HG02884 (cell line): ENCODE data around the gene PRMT7.

Experiments
- ATAC-seq: cut with Tn5 transposase; IDR thresholded peaks from one replicate; pipeline ENCODE4 v1.9.1; 2021; ENCODE audit warnings: mild to moderate bottlenecking, moderate library complexity; ENCODE audit not compliant: unreplicated experiment

Gene PRMT7

DNA sequence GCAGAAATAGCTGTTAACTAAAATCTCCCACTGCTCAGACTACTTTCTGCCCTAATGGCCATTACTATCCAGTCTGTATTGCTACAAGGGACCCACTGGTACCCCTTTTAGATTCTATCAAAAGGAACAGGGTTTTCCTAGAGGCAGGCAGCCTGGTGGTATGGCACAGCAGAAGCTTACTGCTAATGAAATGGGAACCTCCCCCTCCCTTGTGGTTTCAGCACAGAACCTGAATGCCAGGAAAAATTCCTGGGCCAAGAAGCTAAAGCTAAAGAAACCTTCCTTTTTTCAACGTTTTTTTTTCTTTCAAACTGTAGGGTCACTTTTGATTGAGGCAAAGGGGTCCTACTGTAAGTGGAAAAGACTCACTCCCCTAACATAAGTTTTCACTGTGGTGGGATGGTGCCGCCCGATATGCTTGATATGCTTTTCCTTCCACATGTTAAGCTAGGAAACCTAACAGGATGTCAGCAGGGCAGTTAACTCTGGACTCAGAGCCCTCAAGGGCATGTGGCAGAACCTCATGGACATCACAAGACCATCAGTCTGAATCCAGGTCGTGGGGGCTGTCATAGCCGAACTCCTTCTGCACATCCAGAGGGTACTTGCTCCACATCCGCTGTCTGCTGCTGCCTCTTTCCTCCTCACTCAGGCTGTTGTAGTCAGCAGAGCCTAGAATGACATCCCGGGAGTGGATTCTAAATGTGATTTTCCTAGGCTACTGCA is 9.9 kb upstream of the PRMT7 start:
- ATAC-seq, result no peak

DNA sequence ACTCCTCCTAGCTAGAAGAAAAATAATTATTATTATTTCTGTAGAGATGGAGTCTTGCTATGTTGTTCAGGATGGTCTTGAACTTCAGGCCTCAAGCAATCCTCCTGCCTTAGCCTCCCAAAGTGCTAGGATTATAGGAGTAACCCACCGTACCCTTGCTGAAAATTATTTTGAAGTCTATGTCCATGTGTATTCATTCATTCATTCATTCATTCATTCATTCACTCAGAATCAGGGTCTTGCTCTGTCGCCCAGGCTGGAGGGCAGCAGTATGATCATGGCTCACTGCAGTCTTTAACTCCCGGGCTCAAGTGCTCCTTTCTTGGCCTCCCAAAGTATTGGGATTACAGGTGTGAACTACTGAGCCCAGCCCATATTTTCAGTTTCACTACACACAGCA is 4.2 kb upstream of the PRMT7 start:
- ATAC-seq, result no peak

- ATAC-seq, result no peak
These were observed 1.0 kb upstream of the PRMT7 start for GRCh38 chr16:68309799-68310198.

- ATAC-seq, result no peak
These were observed 414 bp upstream of the PRMT7 start for GRCh38 chr16:68310437-68310773.

DNA sequence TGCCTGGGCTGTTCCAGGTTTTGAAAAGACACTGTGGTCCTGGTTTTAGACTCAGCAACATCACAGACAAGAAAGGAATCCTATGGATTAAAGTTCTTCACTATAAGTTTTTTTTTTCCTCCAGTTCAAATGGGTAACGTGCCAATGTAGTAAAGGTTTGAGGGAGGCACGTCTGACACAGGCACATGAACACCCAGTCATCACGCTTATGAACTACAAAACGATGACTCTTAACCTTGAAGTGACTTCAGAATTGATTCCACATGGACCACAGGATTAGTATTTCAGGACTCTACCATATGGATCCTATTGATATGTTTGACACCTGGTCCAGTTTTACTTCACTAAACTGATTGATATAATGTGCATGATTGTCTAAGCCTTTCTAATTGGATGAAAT is 2.3 kb downstream of the PRMT7 start:
- ATAC-seq, result no peak

GRCh38 chr16:68319185-68319908 is 8.5 kb downstream of the PRMT7 start:
- peak; percentile 50 for ATAC-seq

DNA sequence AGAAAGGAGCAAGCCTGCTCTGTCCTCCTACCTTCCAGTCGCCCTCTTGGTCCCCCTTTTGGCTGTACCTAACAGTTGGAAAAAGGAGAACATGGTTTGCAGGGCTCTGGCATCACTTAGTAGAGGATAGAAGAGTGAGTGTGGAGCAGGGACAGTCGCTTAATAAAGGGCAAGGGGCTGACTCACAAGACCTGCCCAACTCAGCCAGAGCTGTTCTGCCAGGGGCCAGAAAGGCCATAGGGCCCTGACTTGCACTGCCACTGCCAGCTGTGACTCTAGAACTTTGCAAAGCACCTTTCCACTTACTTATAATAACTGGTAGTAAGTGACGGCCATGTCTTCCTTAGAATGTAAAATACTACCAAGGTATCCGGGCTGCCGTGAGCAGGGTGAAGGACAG is 13.5 kb downstream of the PRMT7 start:
- ATAC-seq, result no peak

DNA sequence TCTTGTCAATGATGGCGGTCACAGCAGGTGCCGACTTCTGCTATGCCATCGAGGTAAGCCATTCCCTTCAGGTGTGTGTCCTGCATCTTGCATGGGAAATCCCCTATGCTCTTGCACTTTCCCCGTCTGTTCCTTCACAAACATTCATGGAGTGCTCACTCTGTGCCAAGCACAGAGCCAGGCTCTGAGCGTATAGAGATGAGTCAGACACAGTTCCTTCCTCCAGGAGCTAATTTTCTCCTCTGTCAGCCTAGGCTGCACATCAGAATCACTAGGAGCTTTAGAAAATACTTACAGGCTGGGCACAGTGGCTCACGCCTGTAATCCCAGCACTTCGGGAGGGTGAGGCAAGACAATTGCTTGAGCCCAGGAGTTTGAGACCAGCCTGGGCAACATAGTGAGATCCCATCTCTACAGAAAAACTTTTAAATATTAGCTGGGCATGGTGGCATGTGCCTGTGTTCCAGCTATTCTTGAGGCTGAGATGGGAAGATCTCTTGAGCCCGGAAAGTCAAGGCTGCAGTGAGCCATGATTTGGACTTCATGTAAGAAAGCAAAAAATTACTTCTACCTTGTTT is 14.1 kb downstream of the PRMT7 start:
- no peak for ATAC-seq

DNA sequence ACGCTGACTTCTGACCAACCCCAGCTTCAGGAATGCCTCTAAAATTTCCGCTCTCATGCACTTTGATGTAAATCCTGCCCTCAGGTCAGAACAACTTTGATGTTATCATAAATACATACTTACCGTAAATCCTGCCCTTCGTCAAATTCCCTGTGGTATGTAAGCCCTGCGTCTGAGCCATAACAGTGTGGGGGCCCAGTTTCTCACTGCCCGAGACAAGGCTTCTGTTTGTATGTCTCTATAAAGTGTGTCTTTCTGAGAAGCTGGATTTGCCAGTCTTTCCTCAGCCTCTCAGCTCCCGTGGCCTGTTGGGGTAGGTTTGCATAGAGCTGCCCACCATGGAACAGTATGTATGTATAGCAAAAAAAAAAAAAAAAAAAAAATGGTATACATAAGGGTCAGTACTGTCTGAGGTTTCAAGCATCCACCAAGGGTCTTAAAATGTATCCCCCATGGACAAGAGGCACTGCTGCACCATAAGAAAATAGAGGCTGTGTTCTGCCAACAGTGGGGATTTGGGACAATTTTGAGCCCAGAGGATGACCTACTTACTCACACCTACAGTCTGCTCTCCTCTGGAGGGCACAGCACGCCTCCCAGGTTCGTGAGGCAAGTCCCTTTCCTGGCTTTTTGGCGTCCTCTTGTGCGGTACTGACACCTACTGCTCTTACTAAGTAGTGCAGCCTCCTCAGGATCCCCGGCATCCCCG is 17.5 kb downstream of the PRMT7 start:
- ATAC-seq, result no peak

DNA sequence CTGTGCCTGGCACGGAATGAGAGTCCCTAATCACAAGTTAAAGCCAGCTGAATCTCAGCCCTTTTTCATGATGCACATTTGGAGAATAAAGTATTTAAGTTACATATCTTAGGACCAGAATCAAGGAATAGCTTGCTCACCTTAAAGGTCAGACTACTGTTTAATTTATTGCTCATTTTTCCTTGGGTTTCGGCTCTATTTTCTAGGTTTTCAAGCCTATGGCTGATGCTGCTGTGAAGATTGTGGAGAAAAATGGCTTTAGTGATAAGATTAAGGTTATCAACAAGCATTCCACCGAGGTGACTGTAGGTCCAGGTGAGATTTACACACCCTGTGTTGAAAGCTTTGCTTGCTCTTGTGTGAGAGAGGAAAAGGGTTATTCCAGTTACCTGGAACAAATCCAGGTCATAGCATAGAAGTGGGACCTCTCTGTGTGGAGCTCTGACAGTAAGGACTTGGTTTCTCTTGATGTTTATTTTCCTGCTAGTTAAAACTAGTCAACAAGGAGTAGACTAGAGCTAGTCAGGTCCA is 18.1 kb downstream of the PRMT7 start:
- ATAC-seq, result no peak

DNA sequence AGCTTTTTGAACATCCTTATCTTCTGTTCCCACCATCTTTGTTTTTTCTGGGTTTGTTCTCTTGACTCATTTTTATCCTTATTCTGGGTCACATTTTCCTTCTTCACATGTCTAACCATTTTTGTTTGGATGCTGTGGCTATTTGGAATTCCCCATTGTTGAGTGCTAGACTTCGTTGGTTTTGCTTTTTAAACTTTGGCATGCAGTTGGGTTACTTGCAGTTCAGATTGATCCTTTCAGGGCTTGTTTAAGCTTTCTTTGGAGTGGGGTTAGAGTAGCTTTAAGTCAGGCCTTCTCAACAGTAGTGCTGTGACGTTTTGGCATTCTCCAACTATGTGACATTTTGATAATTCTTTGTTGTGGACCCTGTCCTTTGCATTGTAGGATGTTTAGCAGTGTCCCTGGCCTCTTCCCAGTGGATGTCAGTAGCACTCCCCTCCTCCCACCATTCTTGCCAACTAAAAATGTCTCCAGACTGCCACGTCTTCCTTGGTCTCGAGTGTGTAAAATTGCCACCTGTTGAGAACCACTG is 21.1 kb downstream of the PRMT7 start:
- ATAC-seq, result no peak

DNA sequence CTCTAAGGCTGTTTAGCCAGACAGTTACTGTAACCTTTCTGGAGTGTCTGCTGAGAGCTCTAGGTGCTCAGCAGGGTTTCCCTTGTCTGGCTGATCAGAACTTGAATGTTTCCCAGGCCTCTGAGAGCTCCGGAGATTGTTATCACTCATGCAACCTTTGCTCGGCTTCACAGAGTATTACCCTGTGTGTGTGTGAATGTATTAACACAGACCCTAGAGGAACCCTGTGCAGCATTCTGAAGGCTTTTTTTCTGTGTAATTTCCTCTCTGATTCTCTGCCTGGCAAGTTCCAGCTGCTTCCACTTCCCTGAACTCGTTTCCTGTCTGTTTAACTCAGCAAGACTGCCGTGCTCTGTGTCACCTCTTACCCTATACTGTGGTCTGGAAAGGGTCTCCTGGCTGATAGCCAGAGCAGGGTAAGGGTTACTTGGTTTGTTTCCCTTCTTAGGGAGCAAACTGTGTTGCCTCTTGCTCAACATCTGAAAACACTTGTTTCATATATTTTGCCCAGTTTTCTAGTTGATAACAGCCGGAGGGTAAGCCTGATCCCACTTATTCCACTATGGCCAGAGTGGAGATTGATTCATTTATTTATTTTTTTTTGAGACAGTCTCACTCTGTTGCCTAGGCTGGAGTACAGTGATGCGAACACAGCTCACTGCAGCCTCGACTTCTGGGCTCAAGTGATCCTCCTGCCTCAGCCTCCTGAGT is 21.7 kb downstream of the PRMT7 start:
- no peak for ATAC-seq

GRCh38 chr16:68335175-68335574 is 24.4 kb downstream of the PRMT7 start:
- ATAC-seq, result no peak

DNA sequence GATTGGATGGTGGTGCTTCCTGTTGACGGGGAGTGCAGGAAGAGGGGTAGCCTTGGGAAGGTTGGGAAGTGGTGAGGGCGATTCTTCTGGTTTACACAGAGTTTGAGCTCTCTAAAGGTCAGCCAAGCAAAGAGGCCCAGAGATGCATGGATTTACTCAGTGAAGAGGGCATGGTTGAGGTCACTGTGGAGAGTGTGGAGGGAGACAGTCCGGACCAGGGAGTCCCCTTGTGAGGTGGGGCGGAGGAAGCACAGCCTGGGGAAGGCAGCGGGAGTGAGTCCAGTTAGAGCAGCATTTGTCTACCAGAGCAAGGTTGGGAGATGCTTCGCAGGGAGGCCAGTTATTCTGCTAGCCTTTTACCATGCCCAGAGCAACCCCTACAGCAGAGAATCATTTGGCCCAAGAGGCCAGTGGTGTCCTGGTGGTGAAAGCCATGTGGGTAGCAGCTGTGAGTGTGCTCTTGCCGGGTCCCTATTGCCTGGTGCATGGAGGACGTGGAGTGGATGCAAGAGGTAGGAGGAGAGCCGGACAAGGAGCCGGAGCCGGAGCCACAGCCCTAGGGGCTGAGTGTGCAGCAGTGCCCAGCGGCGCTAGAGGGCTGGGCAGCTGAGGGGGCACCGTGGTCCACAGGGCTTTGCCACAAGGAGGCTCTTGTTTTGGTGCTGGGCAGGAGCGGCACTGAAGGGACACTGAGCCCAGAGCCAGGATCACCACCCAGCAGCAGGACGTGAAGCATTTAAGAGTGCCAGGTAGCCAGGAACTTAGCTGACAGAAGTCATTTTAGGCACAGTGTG is 27.7 kb downstream of the PRMT7 start:
- ATAC-seq, result no peak

DNA sequence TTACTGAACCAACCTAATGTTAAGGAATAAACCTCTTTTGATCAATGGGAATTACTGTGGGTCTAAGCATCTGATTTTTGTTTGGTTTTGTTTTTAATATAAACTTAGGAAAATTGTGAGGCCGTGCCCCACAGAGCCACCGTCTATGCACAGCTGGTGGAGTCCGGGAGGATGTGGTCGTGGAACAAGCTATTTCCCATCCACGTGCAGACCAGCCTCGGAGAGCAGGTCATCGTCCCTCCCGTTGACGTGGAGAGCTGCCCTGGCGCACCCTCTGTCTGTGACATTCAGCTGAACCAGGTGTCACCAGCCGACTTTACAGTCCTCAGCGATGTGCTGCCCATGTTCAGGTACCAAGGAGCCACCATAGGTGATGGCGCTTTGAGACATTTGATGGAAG is 28.4 kb downstream of the PRMT7 start:
- no peak for ATAC-seq

DNA sequence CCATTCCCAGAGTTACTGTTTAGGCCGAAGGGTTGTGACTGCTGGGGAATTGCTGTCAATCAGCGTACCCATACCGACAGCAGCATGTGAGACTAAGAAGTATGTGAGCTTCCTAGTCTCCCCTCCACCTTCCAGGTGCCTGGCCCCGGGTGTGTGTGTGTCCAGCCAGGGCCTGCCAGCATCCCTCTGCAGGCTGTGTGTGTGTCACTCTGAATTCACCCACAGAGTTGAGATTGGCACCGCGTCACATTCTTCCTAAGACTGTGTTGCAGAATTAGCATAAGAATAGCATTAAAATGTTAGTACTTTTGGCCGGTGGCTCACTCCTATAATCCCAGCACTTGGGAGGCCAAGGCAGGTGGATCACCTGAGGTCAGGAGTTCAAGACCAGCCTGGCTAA is 31.8 kb downstream of the PRMT7 start:
- no peak for ATAC-seq

DNA sequence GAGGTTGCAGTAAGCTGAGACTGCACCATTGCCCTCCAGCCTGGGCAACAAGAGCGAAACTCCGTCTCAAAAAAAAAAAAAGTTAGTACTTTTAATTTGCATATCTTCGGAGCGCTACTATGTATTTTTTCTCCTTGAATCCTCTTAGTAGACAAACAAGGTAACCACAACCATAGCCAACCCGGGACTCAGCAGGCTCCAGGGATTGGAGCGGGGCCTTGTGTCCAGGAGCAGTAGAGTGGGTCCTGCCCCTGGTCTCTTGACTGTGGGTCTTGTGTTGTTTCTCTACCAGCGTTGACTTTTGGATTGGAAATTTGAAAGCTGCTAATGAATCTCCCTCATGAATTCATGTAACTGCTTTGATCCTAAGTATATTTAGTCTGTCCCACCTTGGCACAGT is 32.3 kb downstream of the PRMT7 start:
- ATAC-seq, result no peak

GRCh38 chr16:68344252-68344651 is 33.4 kb downstream of the PRMT7 start:
- ATAC-seq, result no peak

DNA sequence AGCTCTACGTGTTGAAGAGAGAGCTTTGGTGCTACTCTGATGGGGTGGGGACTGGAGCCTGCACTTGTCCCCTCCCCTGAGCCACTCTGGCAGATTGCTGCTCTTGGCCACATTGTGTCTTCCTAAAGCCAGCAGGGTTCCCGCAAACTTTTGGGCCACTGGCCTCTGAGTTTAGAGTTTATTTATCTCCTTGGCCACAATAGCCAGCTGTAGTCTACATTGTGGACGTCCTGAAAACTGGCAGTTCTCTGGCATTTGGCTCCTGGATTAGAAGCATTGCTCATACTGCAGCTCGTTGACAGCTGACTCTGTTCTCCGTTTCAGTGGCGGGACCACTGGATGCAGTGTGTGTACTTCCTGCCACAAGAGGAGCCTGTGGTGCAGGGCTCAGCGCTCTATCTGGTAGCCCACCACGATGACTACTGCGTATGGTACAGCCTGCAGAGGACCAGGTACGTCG is 34.6 kb downstream of the PRMT7 start:
- no peak for ATAC-seq
